GM18909 (cell line): ENCODE measurements around the gene GALNT5.
"Not testable (repeated sequence)": the region's sequence is repeated elsewhere in the genome, so short reads cannot be mapped to it uniquely, and the experiment has no call there.

ENCODE experiments used
- ATAC-seq: cut with Tn5 transposase; IDR thresholded peaks from one replicate; pipeline ENCODE4 v1.9.1; 2021; ENCODE audit warnings: mild to moderate bottlenecking; ENCODE audit not compliant: unreplicated experiment, poor library complexity

Gene GALNT5

GRCh38 chr2:157319795-157320194 lies 62.3 kb downstream of the GALNT5 start:
- ATAC-seq, result no peak

GRCh38 chr2:157320409-157320808 lies 62.9 kb downstream of the GALNT5 start:
- no peak for ATAC-seq

- ATAC-seq, result no peak
These were observed 64.0 kb downstream of the GALNT5 start for GRCh38 chr2:157321466-157321865.

GRCh38 chr2:157322432-157322831 lies 64.9 kb downstream of the GALNT5 start:
- no peak for ATAC-seq

- no peak for ATAC-seq
These were observed 66.9 kb downstream of the GALNT5 start for GRCh38 chr2:157324331-157324843.

GRCh38 chr2:157325786-157326185 lies 68.3 kb downstream of the GALNT5 start, which contains the start of gene ERMN:
Gene ERMN (minus strand): TSS chr2:157325824. CDS start chr2:157325642, 182 bp downstream.
- no peak for ATAC-seq

GRCh38 chr2:157326698-157327097 lies 69.2 kb downstream of the GALNT5 start:
- ATAC-seq, result no peak

GRCh38 chr2:157327200-157327599 lies 69.7 kb downstream of the GALNT5 start:
- peak; percentile 35 for ATAC-seq

GRCh38 chr2:157327621-157328500 lies 70.4 kb downstream of the GALNT5 start:
- ATAC-seq, result peak; percentile 99

- ATAC-seq, result no peak
These were observed 72.0 kb downstream of the GALNT5 start for GRCh38 chr2:157329524-157329923.

- ATAC-seq, result no peak
These were observed 76.0 kb downstream of the GALNT5 start for GRCh38 chr2:157333304-157334047.

GRCh38 chr2:157334335-157334734 lies 76.8 kb downstream of the GALNT5 start:
- ATAC-seq, result no peak

- ATAC-seq, result no peak
These were observed 77.3 kb downstream of the GALNT5 start for GRCh38 chr2:157334797-157335196.

- peak; percentile 62 for ATAC-seq
These were observed 78.9 kb downstream of the GALNT5 start for GRCh38 chr2:157336137-157337010.

GRCh38 chr2:157337978-157338377 lies 80.5 kb downstream of the GALNT5 start:
- ATAC-seq, result no peak

- ATAC-seq, result no peak
These were observed 82.6 kb downstream of the GALNT5 start for GRCh38 chr2:157339965-157340655.

- not testable (repeated sequence) for ATAC-seq
These were observed 83.9 kb downstream of the GALNT5 start for GRCh38 chr2:157341381-157341780.

- ATAC-seq, result no peak
These were observed 88.3 kb downstream of the GALNT5 start for GRCh38 chr2:157345647-157346389.
